MG63 (cell line): ENCODE results near the gene CCNO. TPM values are rescaled to one million over a fixed set of nuclear protein-coding genes. Genes with fewer than 3 reads are reported as not detected.

Source experiments
- total RNA-seq: library from RNA; depleted of rRNA; stranded (reverse); fragments of >200 nt; shearing (Covaris generic); gene quantifications from 2 replicates; pipeline ENCODE4 v1.2.3, GENCODE V29; 2014; ENCODE audit warnings: low replicate concordance; rRNA removed

The CCNO gene
- total RNA-seq, 1 experiment from 2014 or later, result 0.89 TPM

Other genes starting within 250 kb of the CCNO start
- gene ESM1, start 248.0 kb downstream of the CCNO start, total RNA-seq, result 0.07 TPM in 1 of 2 replicates, not detected in the other
- gene GZMK, start 209.4 kb downstream of the CCNO start, total RNA-seq, result not detected in 2 replicates
- gene GZMA, start 131.0 kb downstream of the CCNO start, total RNA-seq, result not detected in 2 replicates
- 40.7 and 59.3 TPM in 2 replicates for gene GPX8, start 73.4 kb downstream of the CCNO start, total RNA-seq
- not detected in 2 replicates for gene CDC20B, start 60.4 kb downstream of the CCNO start, total RNA-seq
- gene MCIDAS, start 6.3 kb downstream of the CCNO start, total RNA-seq, result 7.1 TPM in 1 of 2 replicates, not detected in the other
- gene DHX29, start 74.1 kb upstream of the CCNO start, total RNA-seq, result 18.4 and 32.9 TPM in 2 replicates
- gene MTREX, start 74.4 kb upstream of the CCNO start, total RNA-seq, result 73.7 and 136 TPM in 2 replicates